Tongue (tissue), 3 donors: ENCODE data around the gene RELA. TPM values are rescaled to one million over a fixed set of nuclear protein-coding genes. Genes with fewer than 3 reads are reported as not detected.

Source experiments
- DNase-seq: peaks from one replicate; pipeline ENCODE4 v3.0.0-alpha.2; 2015
- small RNA-seq: library from RNA; depleted of rRNA; stranded (forward); fragments of <200 nt; gene quantifications from one replicate; pipeline ENCODE3, GENCODE V24; 2014; ENCODE audit warnings: low replicate concordance
- total RNA-seq: library from RNA; depleted of rRNA; stranded (reverse); fragments of >200 nt; gene quantifications from one replicate; pipeline ENCODE4 v1.2.3, GENCODE V29; 2014

RELA gene
- total RNA-seq, 1 donor from 2014 or later: 18.8 TPM

GRCh38 chr11:65611758-65612603, 50.7 kb downstream of the RELA start:
- no peak for DNase-seq

- no peak for DNase-seq
Measured at GRCh38 chr11:65611028-65611757, 51.5 kb downstream of the RELA start.

GRCh38 chr11:65610404-65610803, 52.3 kb downstream of the RELA start:
- DNase-seq: no peak

- DNase-seq: no peak
Measured at GRCh38 chr11:65609665-65610064, 53.1 kb downstream of the RELA start.

- no peak for DNase-seq
Measured at GRCh38 chr11:65609229-65609628, 53.5 kb downstream of the RELA start.

GRCh38 chr11:65607614-65608426, 54.9 kb downstream of the RELA start:
- no peak for DNase-seq

- peak; percentile 98 for DNase-seq
Measured at GRCh38 chr11:65606876-65607613, 55.7 kb downstream of the RELA start.

GRCh38 chr11:65604258-65604657, 58.5 kb downstream of the RELA start:
- DNase-seq: no peak

Small RNA genes lying within 50 kb of the gene (small RNA-seq; reads per million reads assigned to genes)
- gene MIR4489 (not detected), gene MIR4690 (0.16 reads per million, percentile 9 among the genes with 10 or more reads in this experiment), gene RN7SL309P (not detected)

Other genes starting within 250 kb of the RELA start
- gene NEAT1, start 240.1 kb downstream of the RELA start, total RNA-seq: 196 TPM
- gene MALAT1, start 163.9 kb downstream of the RELA start, total RNA-seq: 27,133 TPM
- gene SCYL1, start 137.8 kb downstream of the RELA start, total RNA-seq: 33.8 TPM
- gene LTBP3, start 104.6 kb downstream of the RELA start, total RNA-seq: 116 TPM
- gene ZNRD2, start 92.4 kb downstream of the RELA start, total RNA-seq: 26.6 TPM
- gene FAM89B, start 90.4 kb downstream of the RELA start, total RNA-seq: 30.4 TPM
- gene EHBP1L1, start 86.9 kb downstream of the RELA start, total RNA-seq: 284 TPM
- gene KCNK7, start 67.1 kb downstream of the RELA start, total RNA-seq: 4.2 TPM
- 46.9 TPM for gene MAP3K11, start 48.7 kb downstream of the RELA start, total RNA-seq
- 15.8 TPM for gene PCNX3, start 47.1 kb downstream of the RELA start, total RNA-seq
- 23.5 TPM for gene SIPA1, start 24.8 kb downstream of the RELA start, total RNA-seq
- gene KAT5, start 49.3 kb upstream of the RELA start, total RNA-seq: 39.5 TPM
- gene RNASEH2C, start 57.9 kb upstream of the RELA start, total RNA-seq: 20.2 TPM
- 4.6 TPM for gene AP5B1, start 118.1 kb upstream of the RELA start, total RNA-seq
- gene OVOL1, start 124.1 kb upstream of the RELA start, total RNA-seq: 2.1 TPM
- gene SNX32, start 171.0 kb upstream of the RELA start, total RNA-seq: 0.10 TPM
- 413 TPM for gene CFL1, start 195.3 kb upstream of the RELA start, total RNA-seq
- 48.4 TPM for gene MUS81, start 197.5 kb upstream of the RELA start, total RNA-seq
- gene EFEMP2, start 209.9 kb upstream of the RELA start, total RNA-seq: 39.7 TPM
- gene CTSW, start 216.9 kb upstream of the RELA start, total RNA-seq: 0.82 TPM
- 90.9 TPM for gene FIBP, start 225.6 kb upstream of the RELA start, total RNA-seq
- 26.2 TPM for gene CCDC85B, start 227.8 kb upstream of the RELA start, total RNA-seq
- 0.21 TPM for gene FOSL1, start 237.5 kb upstream of the RELA start, total RNA-seq